NCI-H2227 treated with DMSO at 0.1 percent for 48 hours (cell line): Measurements from ENCODE around the gene TRPM2.

Source experiments
- DNase-seq: peaks from one replicate; lab custom pipeline; 2025; lab: John Stamatoyannopoulos, UW

Gene TRPM2

GRCh38 chr21:44429894-44430293 lies 76.5 kb downstream of the TRPM2 start:
- no peak for DNase-seq

GRCh38 chr21:44431300-44431699 lies 77.9 kb downstream of the TRPM2 start:
- DNase-seq, result no peak

GRCh38 chr21:44432841-44433790 lies 79.7 kb downstream of the TRPM2 start:
- DNase-seq, result no peak

- no peak for DNase-seq
These were observed 80.6 kb downstream of the TRPM2 start for GRCh38 chr21:44433791-44434567.

GRCh38 chr21:44434568-44434925 lies 81.1 kb downstream of the TRPM2 start:
- no peak for DNase-seq

GRCh38 chr21:44434936-44435635 lies 81.7 kb downstream of the TRPM2 start:
- no peak for DNase-seq

- no peak for DNase-seq
These were observed 82.7 kb downstream of the TRPM2 start for GRCh38 chr21:44436111-44436611.

- DNase-seq, result no peak
These were observed 83.5 kb downstream of the TRPM2 start for GRCh38 chr21:44436958-44437357.

GRCh38 chr21:44437371-44437695 lies 83.9 kb downstream of the TRPM2 start:
- no peak for DNase-seq

GRCh38 chr21:44437696-44438431 lies 84.4 kb downstream of the TRPM2 start:
- DNase-seq, result no peak

GRCh38 chr21:44438531-44439210 lies 85.2 kb downstream of the TRPM2 start:
- DNase-seq, result no peak

- DNase-seq, result no peak
These were observed 85.8 kb downstream of the TRPM2 start for GRCh38 chr21:44439211-44439600.

GRCh38 chr21:44440241-44441040 lies 87.0 kb downstream of the TRPM2 start:
- DNase-seq, result no peak

- no peak for DNase-seq
These were observed 87.6 kb downstream of the TRPM2 start for GRCh38 chr21:44441041-44441400.

GRCh38 chr21:44441581-44442265 lies 88.3 kb downstream of the TRPM2 start:
- DNase-seq, result no peak

GRCh38 chr21:44442266-44443125 lies 89.1 kb downstream of the TRPM2 start:
- DNase-seq, result no peak

- no peak for DNase-seq
These were observed 90.0 kb downstream of the TRPM2 start for GRCh38 chr21:44443291-44443890.

GRCh38 chr21:44443891-44444285 lies 90.5 kb downstream of the TRPM2 start:
- no peak for DNase-seq
